ENCODE results near the gene EIF3CL.
"Not testable (repeated sequence)": the region's sequence is repeated elsewhere in the genome, so short reads cannot be mapped to it uniquely, and the experiment has no call there.

The EIF3CL gene

DNA sequence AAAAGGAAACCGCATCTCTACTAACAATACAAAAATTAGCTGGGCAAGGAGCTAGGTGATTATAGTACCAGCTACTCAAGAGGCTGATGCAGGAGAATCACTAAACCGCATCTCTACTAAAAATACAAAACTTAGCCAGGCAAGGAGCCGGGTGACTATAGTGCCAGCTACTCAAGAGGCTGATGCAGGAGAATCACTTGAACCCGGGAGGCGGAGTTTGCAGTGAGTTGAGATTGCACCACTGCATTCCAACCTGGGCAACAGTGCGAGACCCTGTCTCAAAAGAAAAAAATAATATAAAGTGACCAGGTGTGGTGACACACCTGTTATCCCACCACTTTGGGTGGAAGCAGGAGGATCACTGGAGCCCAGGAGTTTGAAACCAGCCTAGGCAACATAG lies 65.4 kb downstream of the EIF3CL start:
- DNase-seq: not testable (repeated sequence)

DNA sequence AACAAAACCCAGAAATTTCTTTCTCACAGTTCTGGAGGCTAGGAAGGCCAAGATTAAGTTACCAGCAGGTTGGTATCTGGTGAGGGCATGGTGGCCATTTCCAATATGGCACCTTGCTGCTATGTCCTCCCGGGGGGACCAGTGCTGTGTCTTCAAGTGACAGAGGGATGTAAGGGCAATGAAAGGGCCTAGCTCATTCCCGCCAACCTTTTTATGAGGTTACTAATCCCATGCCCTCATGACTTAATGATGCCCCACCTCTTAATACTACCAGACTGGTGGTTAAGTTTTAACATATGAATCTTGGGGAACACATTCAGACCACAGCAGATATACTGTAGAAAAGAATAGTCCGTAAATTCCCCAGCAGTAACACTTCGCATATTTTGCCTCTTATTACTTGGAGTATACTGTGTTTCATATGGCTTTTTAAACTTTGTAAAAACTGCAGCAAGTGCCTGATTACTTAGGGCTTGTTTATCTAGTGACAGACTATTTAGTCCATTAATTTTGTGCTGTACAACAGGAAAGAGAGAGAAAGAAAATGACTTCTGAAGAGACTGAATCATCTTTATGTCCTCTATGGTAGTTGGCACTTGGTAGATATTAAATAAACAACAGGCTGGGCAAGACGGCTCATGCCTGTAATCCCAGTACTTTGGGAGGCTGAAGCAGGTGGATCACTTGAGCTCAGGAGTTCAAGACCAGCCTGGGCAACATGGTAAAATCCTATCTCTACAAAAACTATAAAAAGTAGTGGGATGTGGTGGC lies 66.5 kb downstream of the EIF3CL start:
- DNase-seq: not testable (repeated sequence)

DNA sequence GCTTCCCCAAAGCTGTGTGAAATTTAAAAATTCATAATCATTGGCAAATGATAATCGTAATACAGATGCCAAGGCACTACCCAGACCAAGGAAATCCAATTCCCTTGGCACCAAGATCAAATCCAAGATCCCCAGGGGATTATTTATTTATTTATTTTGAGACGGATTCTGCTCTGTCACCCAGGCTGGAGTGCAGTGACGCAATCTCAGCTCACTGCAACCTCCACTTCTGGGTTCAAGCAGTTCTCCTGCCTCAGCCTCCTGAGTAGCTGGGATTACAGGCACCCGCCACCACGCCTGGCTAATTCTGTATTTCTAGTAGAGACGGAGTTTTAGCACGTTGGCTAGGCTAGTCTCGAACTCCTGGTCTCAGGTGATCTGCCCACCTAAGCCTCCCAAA lies 68.0 kb downstream of the EIF3CL start:
- not testable (repeated sequence) for DNase-seq

DNA sequence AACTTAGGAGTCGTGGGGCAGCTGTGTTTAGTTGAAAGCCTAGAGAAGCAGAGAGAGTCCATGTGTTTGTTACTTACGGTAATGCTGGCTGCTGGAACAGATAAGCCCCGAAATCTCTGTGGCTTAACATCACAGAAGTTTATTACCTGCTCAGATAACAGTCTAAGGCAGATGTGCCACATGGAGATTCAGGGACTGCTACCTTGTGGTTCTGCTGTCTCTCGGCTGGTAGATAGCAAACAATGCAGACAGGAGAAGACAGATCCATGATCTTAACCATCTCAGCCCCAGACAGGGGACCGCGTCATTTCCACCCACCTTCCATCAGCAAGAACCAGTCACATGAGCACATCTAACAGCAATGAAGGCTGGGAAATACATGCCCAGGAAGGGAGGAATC lies 71.0 kb downstream of the EIF3CL start:
- not testable (repeated sequence) for DNase-seq

DNA sequence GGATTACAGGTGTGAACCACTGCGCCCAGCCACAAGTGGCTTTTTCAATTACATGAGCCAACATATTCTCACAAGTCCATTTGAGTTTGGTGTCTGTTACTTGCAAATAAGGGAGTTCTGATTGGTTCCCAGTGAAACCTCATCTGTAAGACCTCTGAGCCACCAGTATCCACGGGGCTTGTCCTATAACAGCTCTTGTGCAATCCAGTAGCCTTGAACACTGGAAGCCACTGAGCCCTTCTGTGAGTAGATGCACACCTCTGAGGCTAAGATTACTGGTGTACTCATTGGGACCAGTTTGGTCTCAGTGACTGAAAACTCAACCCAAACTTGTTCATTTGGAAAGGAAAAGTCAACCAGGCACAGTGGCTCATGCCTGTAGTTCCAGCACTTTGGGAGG lies 72.7 kb downstream of the EIF3CL start:
- DNase-seq: not testable (repeated sequence)

DNA sequence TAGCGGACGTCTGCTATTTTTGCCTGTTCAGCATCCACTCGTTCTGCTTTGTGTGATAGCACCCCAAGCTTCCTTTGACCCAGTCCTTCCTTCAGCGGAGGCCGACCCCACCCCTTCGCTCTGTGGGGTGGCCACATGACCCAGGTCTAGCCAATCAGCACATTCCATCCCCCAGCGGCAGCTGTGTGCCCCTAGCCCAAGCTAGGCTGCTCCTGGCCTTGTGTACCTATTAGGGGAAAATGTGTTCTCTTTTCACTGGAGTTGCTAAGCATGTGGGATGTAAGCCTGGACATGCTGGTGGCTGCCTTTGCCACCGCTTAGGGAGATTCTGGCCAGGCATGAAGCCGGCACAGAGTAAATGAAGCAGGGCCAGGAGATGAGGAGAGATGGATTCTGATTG lies 73.4 kb downstream of the EIF3CL start:
- DNase-seq: peak; percentile 8

All from effector CD8-positive, alpha-beta T cell (primary cell).